ENCODE measurements around the gene TOGARAM2. TPM values are rescaled to one million over a fixed set of nuclear protein-coding genes. Genes with fewer than 3 reads are reported as not detected.

Gene TOGARAM2
- total and polyA plus RNA-seq, 2 of the 8 experiments (the other 6 are each of a cell fraction or from before 2014, with no cell fraction given) = 0.42 to 1.4 TPM

GRCh38 chr2:29070526-29070925 is 89.4 kb downstream of the TOGARAM2 start (continued):
- TF ChIP-seq, protein P1, sequence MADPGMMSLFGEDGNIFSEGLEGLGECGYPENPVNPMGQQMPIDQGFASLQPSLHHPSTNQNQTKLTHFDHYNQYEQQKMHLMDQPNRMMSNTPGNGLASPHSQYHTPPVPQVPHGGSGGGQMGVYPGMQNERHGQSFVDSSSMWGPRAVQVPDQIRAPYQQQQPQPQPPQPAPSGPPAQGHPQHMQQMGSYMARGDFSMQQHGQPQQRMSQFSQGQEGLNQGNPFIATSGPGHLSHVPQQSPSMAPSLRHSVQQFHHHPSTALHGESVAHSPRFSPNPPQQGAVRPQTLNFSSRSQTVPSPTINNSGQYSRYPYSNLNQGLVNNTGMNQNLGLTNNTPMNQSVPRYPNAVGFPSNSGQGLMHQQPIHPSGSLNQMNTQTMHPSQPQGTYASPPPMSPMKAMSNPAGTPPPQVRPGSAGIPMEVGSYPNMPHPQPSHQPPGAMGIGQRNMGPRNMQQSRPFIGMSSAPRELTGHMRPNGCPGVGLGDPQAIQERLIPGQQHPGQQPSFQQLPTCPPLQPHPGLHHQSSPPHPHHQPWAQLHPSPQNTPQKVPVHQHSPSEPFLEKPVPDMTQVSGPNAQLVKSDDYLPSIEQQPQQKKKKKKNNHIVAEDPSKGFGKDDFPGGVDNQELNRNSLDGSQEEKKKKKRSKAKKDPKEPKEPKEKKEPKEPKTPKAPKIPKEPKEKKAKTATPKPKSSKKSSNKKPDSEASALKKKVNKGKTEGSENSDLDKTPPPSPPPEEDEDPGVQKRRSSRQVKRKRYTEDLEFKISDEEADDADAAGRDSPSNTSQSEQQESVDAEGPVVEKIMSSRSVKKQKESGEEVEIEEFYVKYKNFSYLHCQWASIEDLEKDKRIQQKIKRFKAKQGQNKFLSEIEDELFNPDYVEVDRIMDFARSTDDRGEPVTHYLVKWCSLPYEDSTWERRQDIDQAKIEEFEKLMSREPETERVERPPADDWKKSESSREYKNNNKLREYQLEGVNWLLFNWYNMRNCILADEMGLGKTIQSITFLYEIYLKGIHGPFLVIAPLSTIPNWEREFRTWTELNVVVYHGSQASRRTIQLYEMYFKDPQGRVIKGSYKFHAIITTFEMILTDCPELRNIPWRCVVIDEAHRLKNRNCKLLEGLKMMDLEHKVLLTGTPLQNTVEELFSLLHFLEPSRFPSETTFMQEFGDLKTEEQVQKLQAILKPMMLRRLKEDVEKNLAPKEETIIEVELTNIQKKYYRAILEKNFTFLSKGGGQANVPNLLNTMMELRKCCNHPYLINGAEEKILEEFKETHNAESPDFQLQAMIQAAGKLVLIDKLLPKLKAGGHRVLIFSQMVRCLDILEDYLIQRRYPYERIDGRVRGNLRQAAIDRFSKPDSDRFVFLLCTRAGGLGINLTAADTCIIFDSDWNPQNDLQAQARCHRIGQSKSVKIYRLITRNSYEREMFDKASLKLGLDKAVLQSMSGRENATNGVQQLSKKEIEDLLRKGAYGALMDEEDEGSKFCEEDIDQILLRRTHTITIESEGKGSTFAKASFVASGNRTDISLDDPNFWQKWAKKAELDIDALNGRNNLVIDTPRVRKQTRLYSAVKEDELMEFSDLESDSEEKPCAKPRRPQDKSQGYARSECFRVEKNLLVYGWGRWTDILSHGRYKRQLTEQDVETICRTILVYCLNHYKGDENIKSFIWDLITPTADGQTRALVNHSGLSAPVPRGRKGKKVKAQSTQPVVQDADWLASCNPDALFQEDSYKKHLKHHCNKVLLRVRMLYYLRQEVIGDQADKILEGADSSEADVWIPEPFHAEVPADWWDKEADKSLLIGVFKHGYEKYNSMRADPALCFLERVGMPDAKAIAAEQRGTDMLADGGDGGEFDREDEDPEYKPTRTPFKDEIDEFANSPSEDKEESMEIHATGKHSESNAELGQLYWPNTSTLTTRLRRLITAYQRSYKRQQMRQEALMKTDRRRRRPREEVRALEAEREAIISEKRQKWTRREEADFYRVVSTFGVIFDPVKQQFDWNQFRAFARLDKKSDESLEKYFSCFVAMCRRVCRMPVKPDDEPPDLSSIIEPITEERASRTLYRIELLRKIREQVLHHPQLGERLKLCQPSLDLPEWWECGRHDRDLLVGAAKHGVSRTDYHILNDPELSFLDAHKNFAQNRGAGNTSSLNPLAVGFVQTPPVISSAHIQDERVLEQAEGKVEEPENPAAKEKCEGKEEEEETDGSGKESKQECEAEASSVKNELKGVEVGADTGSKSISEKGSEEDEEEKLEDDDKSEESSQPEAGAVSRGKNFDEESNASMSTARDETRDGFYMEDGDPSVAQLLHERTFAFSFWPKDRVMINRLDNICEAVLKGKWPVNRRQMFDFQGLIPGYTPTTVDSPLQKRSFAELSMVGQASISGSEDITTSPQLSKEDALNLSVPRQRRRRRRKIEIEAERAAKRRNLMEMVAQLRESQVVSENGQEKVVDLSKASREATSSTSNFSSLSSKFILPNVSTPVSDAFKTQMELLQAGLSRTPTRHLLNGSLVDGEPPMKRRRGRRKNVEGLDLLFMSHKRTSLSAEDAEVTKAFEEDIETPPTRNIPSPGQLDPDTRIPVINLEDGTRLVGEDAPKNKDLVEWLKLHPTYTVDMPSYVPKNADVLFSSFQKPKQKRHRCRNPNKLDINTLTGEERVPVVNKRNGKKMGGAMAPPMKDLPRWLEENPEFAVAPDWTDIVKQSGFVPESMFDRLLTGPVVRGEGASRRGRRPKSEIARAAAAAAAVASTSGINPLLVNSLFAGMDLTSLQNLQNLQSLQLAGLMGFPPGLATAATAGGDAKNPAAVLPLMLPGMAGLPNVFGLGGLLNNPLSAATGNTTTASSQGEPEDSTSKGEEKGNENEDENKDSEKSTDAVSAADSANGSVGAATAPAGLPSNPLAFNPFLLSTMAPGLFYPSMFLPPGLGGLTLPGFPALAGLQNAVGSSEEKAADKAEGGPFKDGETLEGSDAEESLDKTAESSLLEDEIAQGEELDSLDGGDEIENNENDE (IDR thresholded peaks at IDR 0.05; ENCODE audit: insufficient replicate concordance, low read length) = no peak
- TF ChIP-seq TCF12 (IDR thresholded peaks at IDR 0.05; ENCODE audit: low read depth, low read length) = no peak
- TF ChIP-seq NRF1 (IDR thresholded peaks at IDR 0.05; ENCODE audit: low read depth, low read length) = no peak
- no peak for TF ChIP-seq SP1 (IDR thresholded peaks at IDR 0.05; ENCODE audit: low read depth, low read length)
- TF ChIP-seq EP300 (IDR thresholded peaks at IDR 0.05; ENCODE audit: borderline replicate concordance in 1 of 2, low read depth in 2 of 2, low read length in 2 of 2) = no peak
- TF ChIP-seq BRCA1 (IDR thresholded peaks at IDR 0.05; ENCODE audit: low read depth, low read length) = no peak
- TF ChIP-seq, protein P2, sequence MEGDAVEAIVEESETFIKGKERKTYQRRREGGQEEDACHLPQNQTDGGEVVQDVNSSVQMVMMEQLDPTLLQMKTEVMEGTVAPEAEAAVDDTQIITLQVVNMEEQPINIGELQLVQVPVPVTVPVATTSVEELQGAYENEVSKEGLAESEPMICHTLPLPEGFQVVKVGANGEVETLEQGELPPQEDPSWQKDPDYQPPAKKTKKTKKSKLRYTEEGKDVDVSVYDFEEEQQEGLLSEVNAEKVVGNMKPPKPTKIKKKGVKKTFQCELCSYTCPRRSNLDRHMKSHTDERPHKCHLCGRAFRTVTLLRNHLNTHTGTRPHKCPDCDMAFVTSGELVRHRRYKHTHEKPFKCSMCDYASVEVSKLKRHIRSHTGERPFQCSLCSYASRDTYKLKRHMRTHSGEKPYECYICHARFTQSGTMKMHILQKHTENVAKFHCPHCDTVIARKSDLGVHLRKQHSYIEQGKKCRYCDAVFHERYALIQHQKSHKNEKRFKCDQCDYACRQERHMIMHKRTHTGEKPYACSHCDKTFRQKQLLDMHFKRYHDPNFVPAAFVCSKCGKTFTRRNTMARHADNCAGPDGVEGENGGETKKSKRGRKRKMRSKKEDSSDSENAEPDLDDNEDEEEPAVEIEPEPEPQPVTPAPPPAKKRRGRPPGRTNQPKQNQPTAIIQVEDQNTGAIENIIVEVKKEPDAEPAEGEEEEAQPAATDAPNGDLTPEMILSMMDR (IDR thresholded peaks at IDR 0.05; ENCODE audit: control extremely low read depth in 1 of 3, insufficient read depth in 1 of 3, low read depth in 1 of 3, low read length in 3 of 3) = no peak
- no peak for TF ChIP-seq SIRT6 (IDR thresholded peaks at IDR 0.05; ENCODE audit: low read length)
- TF ChIP-seq ZNF274 (IDR thresholded peaks at IDR 0.05; ENCODE audit: borderline replicate concordance, extremely low read depth, low read length) = no peak
- TF ChIP-seq JUND (IDR thresholded peaks at IDR 0.05; ENCODE audit: low read length) = no peak

All from H1 (cell line).